Thoracic aorta (tissue), 2 donors: ENCODE results near the gene TFAP2C. TPM values are rescaled to one million over a fixed set of nuclear protein-coding genes. Genes with fewer than 3 reads are reported as not detected.
A peak's percentile ranks its signal among the peaks of the same experiment; 100 is the strongest.

Source experiments
- ATAC-seq: fragments of 150-250 bp; one replicate; pipeline ENCODE4 v1.8.0; 2017; ENCODE audit warnings: low read depth; ENCODE audit not compliant: insufficient number of reproducible peaks, low FRiP score
- DNase-seq: peaks from one replicate; pipeline ENCODE4 v3.0.0-alpha.2; 2020; ENCODE audit warnings: low spot score
- H3K27ac ChIP-seq, 2 donors: fragments of 200-600 bp; sonication (generic); 1 replicate in 1 of 2; 2 replicates in 1 of 2; pipeline ENCODE4 v1.5.1; 2016; ENCODE audit warnings: mild to moderate bottlenecking in 2 of 2, moderate library complexity in 2 of 2
- H3K27me3 ChIP-seq: fragments of 200-600 bp; sonication (generic); replicated peaks from 2 replicates; pipeline ENCODE4 v1.6.0; 2016; ENCODE audit warnings: mild to moderate bottlenecking; ENCODE audit not compliant: insufficient read depth
- H3K36me3 ChIP-seq: fragments of 200-600 bp; sonication (generic); one replicate; pipeline ENCODE4 v1.5.1; 2016
- H3K4me1 ChIP-seq, 2 donors: fragments of 200-600 bp; sonication (generic); 1 replicate in 1 of 2; 2 replicates in 1 of 2; pipeline versions ENCODE4 v1.5.1 to v1.6.0; 2016; ENCODE audit warnings: low read depth in 2 of 2, mild to moderate bottlenecking in 1 of 2; ENCODE audit not compliant: control insufficient read depth in 1 of 2
- H3K4me3 ChIP-seq: fragments of 200-600 bp; sonication (generic); 2 replicates; pipeline ENCODE4 v1.5.1; 2016; ENCODE audit warnings: mild to moderate bottlenecking
- H3K9me3 ChIP-seq: fragments of 200-600 bp; sonication (generic); 2 replicates; pipeline ENCODE4 v1.5.1; 2016
- CTCF ChIP-seq: fragments of 200-600 bp; sonication (generic); IDR thresholded peaks from one replicate; pipeline ENCODE4 v1.5.1; 2019; ENCODE audit warnings: antibody characterized with exemption
- total RNA-seq, 2 donors: library from RNA; depleted of rRNA; stranded (reverse); fragments of >200 nt; gene quantifications; one replicate each; pipeline versions ENCODE4 v1.1.0 to v1.2.3, GENCODE V29; 2016

Gene TFAP2C
- 1 to 10 TPM in 1 of 2 donors, under 1 TPM in 1; 0.49 to 2.0 TPM for total RNA-seq

- H3K4me1 ChIP-seq, result peaks cover 17 to 44% of the 10 kb centered on the region in 2 donors
- H3K36me3 ChIP-seq, result no peaks in the 10 kb centered on the region
- no peaks in the 10 kb centered on the region for H3K9me3 ChIP-seq
- H3K4me3 ChIP-seq, result peak within 1 kb of the TSS; percentile 65
- no peak for ATAC-seq
- peaks cover 10% of the 10 kb centered on the region for H3K27me3 ChIP-seq
- DNase-seq, result no peak
- no peak within 1 kb of the TSS for H3K27ac ChIP-seq
- no peak for TF ChIP-seq CTCF
Observed at GRCh38 chr20:56628873-56629463, at the start of gene TFAP2C. TFAP2C (plus strand) TSS chr20:56629306; CDS start chr20:56629545, 239 bp downstream.

- TF ChIP-seq CTCF, result no peak
- DNase-seq (no peak), ATAC-seq (no peak)
- no peak overlapping the region for H3K27ac ChIP-seq
- H3K9me3 ChIP-seq, result no peaks in the 10 kb centered on the region
- no peaks in the 10 kb centered on the region for H3K27me3 ChIP-seq
- H3K4me3 ChIP-seq, result no peak overlapping the region
- H3K4me1 ChIP-seq, result no peaks in the 10 kb centered on the region
- no peaks in the 10 kb centered on the region for H3K36me3 ChIP-seq
Observed at GRCh38 chr20:56580226-56580625, 48.9 kb upstream of the TFAP2C start.

- no peaks in the 10 kb centered on the region for H3K36me3 ChIP-seq
- no peaks in the 10 kb centered on the region for H3K4me1 ChIP-seq
- H3K9me3 ChIP-seq, result no peaks in the 10 kb centered on the region
- no peak for TF ChIP-seq CTCF
- DNase-seq (no peak), ATAC-seq (no peak)
- H3K4me3 ChIP-seq, result no peak overlapping the region
- no peaks in the 10 kb centered on the region for H3K27me3 ChIP-seq
- H3K27ac ChIP-seq, result no peak overlapping the region
Observed at GRCh38 chr20:56581701-56582100, 47.4 kb upstream of the TFAP2C start.

GRCh38 chr20:56582542-56582941 lies 46.6 kb upstream of the TFAP2C start:
- Histone ChIP-seq H3K4me3 (no peak overlapping the region), H3K4me1 (no peaks in the 10 kb centered on the region), H3K36me3 (no peaks in the 10 kb centered on the region), H3K27me3 (no peaks in the 10 kb centered on the region), H3K27ac (no peak overlapping the region), H3K9me3 (no peaks in the 10 kb centered on the region)
- no peak for DNase-seq
- no peak for TF ChIP-seq CTCF
- ATAC-seq, result no peak

- no peak for DNase-seq
- no peaks in the 10 kb centered on the region for H3K36me3 ChIP-seq
- TF ChIP-seq CTCF, result no peak
- H3K9me3 ChIP-seq, result no peaks in the 10 kb centered on the region
- no peaks in the 10 kb centered on the region for H3K4me1 ChIP-seq
- H3K4me3 ChIP-seq, result no peak overlapping the region
- no peak for ATAC-seq
- H3K27me3 ChIP-seq, result no peaks in the 10 kb centered on the region
- no peak overlapping the region for H3K27ac ChIP-seq
Observed at GRCh38 chr20:56584916-56585315, 44.2 kb upstream of the TFAP2C start.
